HepG2 (cell line): ENCODE results near the gene CIITA. TPM values are rescaled to one million over a fixed set of nuclear protein-coding genes. Genes with fewer than 3 reads are reported as not detected.

Source experiments
- ARHGAP35 ChIP-seq: sonication (generic); formaldehyde crosslinking; IDR thresholded peaks from 2 replicates; pipeline ENCODE4 v1.9.0; 2022; ENCODE audit warnings: mild to moderate bottlenecking, inconsistent platforms, moderate library complexity, missing genetic modification reagents, borderline replicate concordance
- CEBPZ ChIP-seq: IDR thresholded peaks from 2 replicates; pipeline ENCODE4 v1.6.1; 2012; ENCODE audit warnings: low read length, improper control_type of control experiment
- CHD4 ChIP-seq: fragments of 200-600 bp; sonication (generic); IDR thresholded peaks from 2 replicates; pipeline ENCODE4 v1.7.0; 2017; ENCODE audit warnings: mild to moderate bottlenecking, low read length, borderline replicate concordance
- CREB1 ChIP-seq, 2 experiments: fragments of 450-650 bp in 1 of 2; IDR thresholded peaks; 2 replicates each; pipeline ENCODE4 v1.6.1; 2016 to 2017; ENCODE audit warnings: control low read depth in 1 of 2, mild to moderate bottlenecking in 1 of 2, missing compliant biosample characterization in 1 of 2, missing genetic modification characterization in 1 of 2
- CSRNP1 ChIP-seq: sonication (generic); formaldehyde crosslinking; IDR thresholded peaks from 2 replicates; pipeline ENCODE4 v1.8.1; 2023; ENCODE audit warnings: mild to moderate bottlenecking, missing genetic modification reagents
- DZIP1 ChIP-seq: sonication (generic); formaldehyde crosslinking; IDR thresholded peaks from 2 replicates; pipeline ENCODE4 v1.5.0; 2020; ENCODE audit warnings: mild to moderate bottlenecking, missing genetic modification reagents
- PRDM10 ChIP-seq: sonication (generic); formaldehyde crosslinking; IDR thresholded peaks from 2 replicates; pipeline ENCODE4 v1.4.0; 2020; ENCODE audit warnings: low read depth, missing genetic modification reagents
- SOX5 ChIP-seq: IDR thresholded peaks from 2 replicates; pipeline ENCODE4 v1.6.1; 2016; ENCODE audit warnings: borderline replicate concordance
- TCF7L2 ChIP-seq: IDR thresholded peaks from 2 replicates; pipeline ENCODE4 v1.6.1; 2011; ENCODE audit warnings: mild to moderate bottlenecking, low read depth, low read length, moderate library complexity
- ZBTB7A ChIP-seq: sonication (generic); formaldehyde crosslinking; IDR thresholded peaks from 2 replicates; pipeline ENCODE4 v1.8.0; 2022; ENCODE audit warnings: mild to moderate bottlenecking, missing genetic modification reagents
- ZFX ChIP-seq: sonication (generic); formaldehyde crosslinking; IDR thresholded peaks from 2 replicates; pipeline ENCODE4 v1.4.0; 2020; ENCODE audit warnings: mild to moderate bottlenecking, low read depth, missing genetic modification reagents, moderate library complexity
- ZNF713 ChIP-seq: sonication (generic); formaldehyde crosslinking; IDR thresholded peaks from 2 replicates; pipeline ENCODE4 v1.4.0; 2020; ENCODE audit warnings: mild to moderate bottlenecking, missing genetic modification reagents
- ZNF768 ChIP-seq: sonication (generic); formaldehyde crosslinking; IDR thresholded peaks from 2 replicates; pipeline ENCODE4 v1.4.0; 2020; ENCODE audit warnings: missing genetic modification reagents
- ZSCAN31 ChIP-seq: sonication (generic); formaldehyde crosslinking; IDR thresholded peaks from 2 replicates; pipeline ENCODE4 v1.5.0; 2020; ENCODE audit warnings: low read depth, mild to moderate bottlenecking, missing genetic modification reagents
- polyA plus RNA-seq, 8 experiments: library from polyadenylated mRNA; depleted of rRNA in 3 of 8; stranded (reverse) in 7 of 8; unstranded in 1 of 8; fragments of >200 nt; fragmentation: Illumina TruSeq in 4 of 8; extraction: Trizol in 4 of 8; gene quantifications; 2 replicates each; pipeline versions ENCODE4 v1.2.1 to v1.2.3, GENCODE V29; 2011 to 2016; ENCODE audit warnings: low read depth in 4 of 8, missing spikeins in 1 of 8, mixed read lengths in 1 of 8; ENCODE audit not compliant: insufficient read depth in 1 of 8
- total RNA-seq, 5 experiments: library from RNA; depleted of rRNA; stranded (reverse); fragments of >200 nt; fragmentation: Illumina TruSeq; extraction: Trizol; gene quantifications; 2 replicates each; pipeline ENCODE4 v1.2.3, GENCODE V29; 2016; ENCODE audit warnings: low read depth in 1 of 5

CIITA gene
- total and polyA plus RNA-seq, 2 of the 13 experiments (the other 11 are each of a cell fraction or from before 2014, with no cell fraction given): 0.08 to 0.09 TPM

GRCh38 chr16:10923146-10923649 lies 46.2 kb downstream of the CIITA start (continued):
- TF ChIP-seq CEBPZ (no peak), TCF7L2 (no peak), DZIP1 (CRISPR knock-in tag) (no peak), ZNF713 (CRISPR knock-in tag) (no peak), ZBTB7A (CRISPR knock-in tag) (no peak), ZFX (CRISPR knock-in tag) (peak; percentile 34; the same call in 1 of the 2 replicates), ARHGAP35 (peak; percentile 18; the same call in 1 of the 2 replicates), ZSCAN31 (CRISPR knock-in tag) (0 out of 2 replicates have a peak, but pooled peaks have one; percentile 4), ZNF768 (CRISPR knock-in tag) (peak; percentile 4; the same call in 1 of the 2 replicates), SOX5 (peak; percentile 2; the same call in 1 of the 2 replicates), PRDM10 (CRISPR knock-in tag) (0 out of 2 replicates have a peak, but pooled peaks have one; percentile 16), CSRNP1 (peak; percentile 61; the same call in 1 of the 2 replicates), CHD4 (peak; percentile 21; the same call in 1 of the 2 replicates), CREB1 (IDR thresholded peaks at IDR 0.05) (peak; percentile 34; the same call in 1 of the 2 replicates), CREB1 (CRISPR knock-in tag; IDR thresholded peaks at IDR 0.05) (no peak; the same call in 1 of the 2 replicates)
